ENCODE data around the gene SEPTIN8.

DNA sequence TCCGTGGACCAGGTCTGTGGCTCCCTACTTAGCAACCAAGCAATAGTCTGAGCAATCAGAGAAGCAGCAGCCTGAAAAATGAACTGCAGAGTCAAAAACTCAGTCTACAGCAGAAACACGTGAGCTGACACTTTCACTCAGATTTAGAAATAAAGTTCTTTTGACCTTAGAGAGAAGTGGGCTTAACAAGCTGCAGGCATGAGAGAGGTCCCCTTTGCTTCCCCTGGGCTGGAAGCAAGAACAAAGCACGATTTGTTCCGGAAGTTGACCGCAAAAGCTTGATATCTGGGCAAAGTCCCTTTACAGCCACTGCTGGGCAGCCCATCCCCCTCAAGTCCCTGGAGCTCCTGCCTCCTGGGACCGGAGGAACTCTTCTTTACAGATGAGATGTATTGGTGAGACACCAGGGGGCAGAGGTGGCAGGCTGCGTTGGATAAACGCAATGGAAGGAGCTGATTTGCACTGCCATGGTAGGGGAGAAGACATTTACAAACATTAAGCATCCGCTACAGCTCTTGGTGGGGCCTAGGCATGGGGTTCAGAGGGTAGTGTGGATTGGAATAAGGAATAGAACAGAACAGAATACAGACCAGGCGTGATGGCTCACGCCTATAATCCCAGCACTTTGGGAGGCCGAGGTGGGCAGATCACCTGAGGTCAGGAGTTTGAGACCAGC lies 30.3 kb upstream of the SEPTIN8 start:
- no peak for TF ChIP-seq BCL3 (IDR thresholded peaks at IDR 0.05)
- no peak for TF ChIP-seq BHLHE40 (IDR thresholded peaks at IDR 0.05; ENCODE audit: low read depth, low read length)
- TF ChIP-seq SMC3 (IDR thresholded peaks at IDR 0.05), result no peak
